Endodermal cell (in vitro differentiated cells): Measurements from ENCODE around the gene EYS. TPM values are rescaled to one million over a fixed set of nuclear protein-coding genes. Genes with fewer than 3 reads are reported as not detected.

Experiments
- DNase-seq: peaks from one replicate; pipeline ENCODE4 v3.0.0-alpha.2; 2017
- H3K27ac ChIP-seq: 2 replicates; pipeline ENCODE4 v1.5.1; 2013; ENCODE audit warnings: mild to moderate bottlenecking, low read depth, low read length, moderate library complexity
- H3K27me3 ChIP-seq: 2 replicates; pipeline ENCODE4 v1.6.1; 2013; ENCODE audit warnings: mild to moderate bottlenecking, low read length, moderate library complexity; ENCODE audit not compliant: insufficient read depth, control insufficient read depth, poor library complexity, severe bottlenecking
- H3K36me3 ChIP-seq: 2 replicates; pipeline ENCODE4 v1.7.0; 2013; ENCODE audit warnings: mild to moderate bottlenecking, low read length, moderate library complexity; ENCODE audit not compliant: control insufficient read depth, insufficient read depth
- H3K4me1 ChIP-seq: one replicate; pipeline ENCODE4 v1.7.0; 2013; ENCODE audit warnings: low read length; ENCODE audit not compliant: control insufficient read depth, insufficient read depth
- H3K4me3 ChIP-seq: 2 replicates; pipeline ENCODE4 v1.5.1; 2013; ENCODE audit warnings: mild to moderate bottlenecking, low read length, moderate library complexity
- H3K9ac ChIP-seq: 2 replicates; pipeline ENCODE4 v1.6.1; 2013; ENCODE audit warnings: mild to moderate bottlenecking, low read length, moderate library complexity; ENCODE audit not compliant: poor library complexity, severe bottlenecking; ENCODE audit errors: extremely low read depth
- H3K9me3 ChIP-seq: 2 replicates; pipeline ENCODE4 v1.6.1; 2013; ENCODE audit warnings: mild to moderate bottlenecking, low read length, moderate library complexity; ENCODE audit not compliant: control insufficient read depth
- H3K27ac Mint-ChIP-seq: 2 replicates; pipeline ENCODE4 v1.8.0; 2020; ENCODE audit warnings: mixed read lengths
- H3K27me3 Mint-ChIP-seq: 2 replicates; pipeline ENCODE4 v1.8.0; 2021; ENCODE audit warnings: mild to moderate bottlenecking, mixed read lengths; ENCODE audit not compliant: insufficient read depth
- H3K36me3 Mint-ChIP-seq: 2 replicates; pipeline ENCODE4 v1.8.0; 2020; ENCODE audit warnings: low read depth, mixed read lengths
- H3K4me1 Mint-ChIP-seq: 2 replicates; pipeline ENCODE4 v1.8.0; 2020; ENCODE audit warnings: mixed read lengths
- H3K4me3 Mint-ChIP-seq: 2 replicates; pipeline ENCODE4 v1.8.0; 2020; ENCODE audit warnings: mild to moderate bottlenecking, moderate library complexity, mixed read lengths
- H3K9me3 Mint-ChIP-seq: 2 replicates; pipeline ENCODE4 v1.8.0; 2020; ENCODE audit warnings: mild to moderate bottlenecking, mixed read lengths
- CTCF ChIP-seq: fragments of 200-600 bp; sonication (generic); conservative IDR thresholded peaks from 2 replicates; pipeline ENCODE4 v1.5.0; 2021; ENCODE audit warnings: antibody characterized with exemption, mild to moderate bottlenecking
- WGBS, 2 experiments: methylation state at CpG; one replicate each; pipeline versions ENCODE4 v1.1.5 to v1.1.7; 2013; ENCODE audit warnings: missing lambda C conversion rate in 2 of 2, mixed read lengths in 1 of 2; ENCODE audit not compliant: insufficient coverage in 1 of 2, insufficient read length in 1 of 2; 5-methylcytosine and 5-hydroxymethylcytosine counted together
- total RNA-seq, 2 donors: library from RNA; stranded (reverse); fragmentation: NEBNext Ultra II Directional in 1 of 2; extraction: Animal tissue kit (Norgen Biotek cat#: 25700) in 1 of 2; gene quantifications; 2 replicates in 1 of 2; 3 replicates in 1 of 2; pipeline ENCODE4 v1.2.1, GENCODE V29; 2021

EYS gene
- total RNA-seq, 2 donors from 2014 or later: 0.31 to 0.70 TPM

GRCh38 chr6:64254558-64254957 lies 1452.5 kb downstream of the EYS start:
- H3K27ac ChIP-seq: no peak overlapping the region
- H3K9me3 Mint-ChIP-seq: no peaks in the 10 kb centered on the region
- H3K27me3 Mint-ChIP-seq: no peaks in the 10 kb centered on the region
- no peak for TF ChIP-seq CTCF
- WGBS, 2 experiments: 95 to 100% methylated on average over 1 to 3 of the region's 3 CpGs
- H3K4me1 ChIP-seq: peaks cover 10% of the 10 kb centered on the region
- H3K9ac ChIP-seq: no peak overlapping the region
- no peaks in the 10 kb centered on the region for H3K9me3 ChIP-seq
- H3K27ac Mint-ChIP-seq: no peak overlapping the region
- no peaks in the 10 kb centered on the region for H3K36me3 ChIP-seq
- H3K27me3 ChIP-seq: peaks cover 5% of the 10 kb centered on the region
- DNase-seq: no peak
- H3K4me3 ChIP-seq: no peak overlapping the region
- H3K4me1 Mint-ChIP-seq: peaks cover 15% of the 10 kb centered on the region
- H3K4me3 Mint-ChIP-seq: no peak overlapping the region
- H3K36me3 Mint-ChIP-seq: no peaks in the 10 kb centered on the region

GRCh38 chr6:64252256-64252655 lies 1454.8 kb downstream of the EYS start:
- 91 to 100% methylated on average over 2 of the region's 2 CpGs for whole genome bisulfite sequencing, 2 experiments
- Histone ChIP-seq H3K4me3 (no peak overlapping the region), H3K27me3 (peaks cover 5% of the 10 kb centered on the region), H3K4me1 (peaks cover 3% of the 10 kb centered on the region), H3K36me3 (no peaks in the 10 kb centered on the region), H3K9me3 (no peaks in the 10 kb centered on the region), H3K27ac (no peak overlapping the region), H3K9ac (no peak overlapping the region)
- Mint-ChIP-seq H3K4me1 (no peaks in the 10 kb centered on the region), H3K9me3 (no peaks in the 10 kb centered on the region), H3K4me3 (no peak overlapping the region), H3K27me3 (no peaks in the 10 kb centered on the region), H3K36me3 (no peaks in the 10 kb centered on the region), H3K27ac (no peak overlapping the region)
- DNase-seq: no peak
- TF ChIP-seq CTCF: no peak

GRCh38 chr6:64250126-64250525 lies 1456.9 kb downstream of the EYS start:
- Mint-ChIP-seq H3K9me3 (no peaks in the 10 kb centered on the region), H3K27ac (no peak overlapping the region), H3K36me3 (no peaks in the 10 kb centered on the region), H3K27me3 (no peaks in the 10 kb centered on the region), H3K4me3 (no peak overlapping the region), H3K4me1 (no peaks in the 10 kb centered on the region)
- Histone ChIP-seq H3K9me3 (no peaks in the 10 kb centered on the region), H3K27ac (no peak overlapping the region), H3K4me3 (no peak overlapping the region), H3K27me3 (peaks cover 5% of the 10 kb centered on the region), H3K9ac (no peak overlapping the region), H3K36me3 (no peaks in the 10 kb centered on the region), H3K4me1 (no peaks in the 10 kb centered on the region)
- TF ChIP-seq CTCF: peak; percentile 62
- 71 to 88% methylated on average over 1 to 3 of the region's 3 CpGs for WGBS, 2 experiments
- DNase-seq: no peak
